Right atrium auricular region (tissue), 2 donors: ENCODE results near the gene KLHL40. TPM values are rescaled to one million over a fixed set of nuclear protein-coding genes. Genes with fewer than 3 reads are reported as not detected.

Source experiments
- DNase-seq: peaks from one replicate; pipeline ENCODE4 v3.0.0-alpha.2; 2019; ENCODE audit warnings: low spot score
- H3K27ac ChIP-seq, 2 donors: fragments of 200-600 bp; sonication (generic); 1 replicate in 1 of 2; 2 replicates in 1 of 2; pipeline ENCODE4 v1.5.1; 2016 to 2019
- H3K27me3 ChIP-seq, 2 donors: fragments of 200-600 bp; sonication (generic); one replicate each; pipeline versions ENCODE4 v1.5.1 to v1.6.0; 2017 to 2019
- H3K36me3 ChIP-seq: fragments of 200-600 bp; sonication (generic); one replicate; pipeline ENCODE4 v1.5.1; 2016
- H3K4me1 ChIP-seq, 2 donors: fragments of 200-600 bp; sonication (generic); one replicate each; pipeline versions ENCODE4 v1.5.1 to v1.6.0; 2017 to 2019
- H3K4me3 ChIP-seq, 2 donors: fragments of 200-600 bp; sonication (generic); 1 replicate in 1 of 2; 2 replicates in 1 of 2; pipeline ENCODE4 v1.5.1; 2017 to 2019; ENCODE audit warnings: mild to moderate bottlenecking in 1 of 2, moderate library complexity in 1 of 2
- H3K9me3 ChIP-seq, 2 donors: fragments of 200-600 bp; sonication (generic); one replicate each; pipeline ENCODE4 v1.5.1; 2019
- total RNA-seq, 2 donors: library from RNA; depleted of rRNA; stranded (reverse); fragments of >200 nt; gene quantifications; one replicate each; pipeline ENCODE4 v1.1.0, GENCODE V29; 2016
- TF ChIP-seq, protein P1 (sequence below), 2 donors: fragments of 200-600 bp; sonication (generic); IDR thresholded peaks; one replicate each; pipeline ENCODE4 v1.5.1; 2019; ENCODE audit warnings: antibody characterized with exemption in 2 of 2

The KLHL40 gene
- total RNA-seq, 2 donors from 2014 or later = 0.15 to 0.63 TPM

DNA sequence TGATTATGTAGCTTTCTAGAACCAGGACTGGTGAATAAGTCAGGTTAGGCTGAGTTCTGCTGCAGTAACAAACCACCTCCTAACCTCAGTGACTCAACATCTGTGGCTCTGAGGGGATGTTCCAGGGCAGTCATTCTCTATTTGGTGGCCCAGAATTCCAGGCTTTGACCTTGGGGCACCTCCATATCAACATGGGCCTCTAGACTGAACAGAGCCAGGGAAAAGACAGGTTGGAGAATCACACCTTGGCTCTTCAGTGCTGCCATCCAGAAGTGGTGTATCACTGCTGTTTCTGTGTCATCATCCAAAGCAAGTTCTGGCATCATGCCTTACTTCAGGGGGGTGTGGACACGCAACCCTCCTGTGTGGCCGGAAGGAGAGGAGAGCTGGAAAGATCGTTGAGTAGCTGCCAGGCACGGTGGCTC is 16.5 kb upstream of the KLHL40 start:
- Histone ChIP-seq H3K4me1 (peaks cover 0 to 29% of the 10 kb centered on the region in 2 donors), H3K4me3 (no peak overlapping the region), H3K9me3 (no peaks in the 10 kb centered on the region), H3K27me3 (no peaks in the 10 kb centered on the region), H3K36me3 (no peaks in the 10 kb centered on the region), H3K27ac (no peak overlapping the region)
- TF ChIP-seq, protein P1, sequence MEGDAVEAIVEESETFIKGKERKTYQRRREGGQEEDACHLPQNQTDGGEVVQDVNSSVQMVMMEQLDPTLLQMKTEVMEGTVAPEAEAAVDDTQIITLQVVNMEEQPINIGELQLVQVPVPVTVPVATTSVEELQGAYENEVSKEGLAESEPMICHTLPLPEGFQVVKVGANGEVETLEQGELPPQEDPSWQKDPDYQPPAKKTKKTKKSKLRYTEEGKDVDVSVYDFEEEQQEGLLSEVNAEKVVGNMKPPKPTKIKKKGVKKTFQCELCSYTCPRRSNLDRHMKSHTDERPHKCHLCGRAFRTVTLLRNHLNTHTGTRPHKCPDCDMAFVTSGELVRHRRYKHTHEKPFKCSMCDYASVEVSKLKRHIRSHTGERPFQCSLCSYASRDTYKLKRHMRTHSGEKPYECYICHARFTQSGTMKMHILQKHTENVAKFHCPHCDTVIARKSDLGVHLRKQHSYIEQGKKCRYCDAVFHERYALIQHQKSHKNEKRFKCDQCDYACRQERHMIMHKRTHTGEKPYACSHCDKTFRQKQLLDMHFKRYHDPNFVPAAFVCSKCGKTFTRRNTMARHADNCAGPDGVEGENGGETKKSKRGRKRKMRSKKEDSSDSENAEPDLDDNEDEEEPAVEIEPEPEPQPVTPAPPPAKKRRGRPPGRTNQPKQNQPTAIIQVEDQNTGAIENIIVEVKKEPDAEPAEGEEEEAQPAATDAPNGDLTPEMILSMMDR (IDR thresholded peaks at IDR 0.05) = no peak
- peak; percentile 59 for DNase-seq

DNA sequence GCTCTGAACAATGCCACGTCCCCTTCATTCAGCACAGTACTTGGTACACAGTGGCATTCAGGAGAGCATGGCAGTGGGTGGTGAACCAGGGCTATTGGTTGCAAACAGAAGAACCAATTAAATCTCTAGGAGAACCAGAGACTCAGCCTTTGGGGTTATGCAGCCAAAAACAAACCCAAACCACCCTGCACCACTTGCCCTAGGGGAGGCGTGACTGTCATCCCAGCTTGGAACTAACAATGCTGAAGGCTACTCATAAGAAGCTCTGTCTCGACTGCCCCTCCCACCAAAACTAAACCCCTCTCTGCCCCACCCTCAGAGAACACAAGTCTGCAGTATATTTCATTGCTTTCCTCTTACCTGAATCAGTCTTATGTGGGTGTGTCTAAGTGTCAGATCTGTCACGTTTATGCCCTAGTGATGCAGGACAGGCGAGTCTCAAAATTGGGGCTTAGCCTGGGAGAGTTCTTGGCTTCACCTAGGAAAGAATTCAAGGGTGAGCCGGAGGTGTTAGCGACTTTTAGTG is 15.2 kb upstream of the KLHL40 start:
- peak; percentile 32 for DNase-seq
- no peak overlapping the region for H3K4me3 ChIP-seq
- H3K4me1 ChIP-seq = peaks cover 0 to 29% of the 10 kb centered on the region in 2 donors

DNA sequence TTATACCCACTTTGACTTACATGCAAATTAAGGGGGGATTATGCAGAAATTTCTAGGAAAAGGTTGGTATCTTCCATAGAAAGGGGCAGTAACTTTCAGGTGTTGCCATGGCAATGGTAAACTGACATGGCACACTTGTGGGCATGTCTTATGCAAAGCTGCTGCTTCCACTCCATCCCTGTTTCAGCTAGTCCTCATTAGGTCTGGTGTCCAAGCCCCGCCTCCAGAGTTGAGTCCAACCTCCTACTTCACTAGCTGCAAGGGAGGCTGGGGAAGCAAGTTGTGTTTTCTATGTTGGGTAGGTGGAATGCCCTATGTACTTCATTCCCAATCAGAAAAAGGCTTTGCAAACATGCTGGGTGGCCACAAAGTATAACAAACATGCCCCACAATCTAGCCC is 14.7 kb upstream of the KLHL40 start:
- peaks cover 0 to 3% of the 10 kb centered on the region in 2 donors for H3K9me3 ChIP-seq
- H3K4me3 ChIP-seq = no peak overlapping the region
- no peaks in the 10 kb centered on the region for H3K36me3 ChIP-seq
- H3K27ac ChIP-seq = no peak overlapping the region
- TF ChIP-seq, protein P1 (IDR thresholded peaks at IDR 0.05) = no peak
- peaks cover 0 to 25% of the 10 kb centered on the region in 2 donors for H3K4me1 ChIP-seq
- no peaks in the 10 kb centered on the region for H3K27me3 ChIP-seq
- no peak for DNase-seq

More for the DNA sequence above, 15.2 kb upstream of the KLHL40 start:
- Histone ChIP-seq H3K9me3 (no peaks in the 10 kb centered on the region), H3K27ac (no peak overlapping the region), H3K36me3 (no peaks in the 10 kb centered on the region), H3K27me3 (no peaks in the 10 kb centered on the region)
- TF ChIP-seq, protein P1 (IDR thresholded peaks at IDR 0.05) = no peak

DNA sequence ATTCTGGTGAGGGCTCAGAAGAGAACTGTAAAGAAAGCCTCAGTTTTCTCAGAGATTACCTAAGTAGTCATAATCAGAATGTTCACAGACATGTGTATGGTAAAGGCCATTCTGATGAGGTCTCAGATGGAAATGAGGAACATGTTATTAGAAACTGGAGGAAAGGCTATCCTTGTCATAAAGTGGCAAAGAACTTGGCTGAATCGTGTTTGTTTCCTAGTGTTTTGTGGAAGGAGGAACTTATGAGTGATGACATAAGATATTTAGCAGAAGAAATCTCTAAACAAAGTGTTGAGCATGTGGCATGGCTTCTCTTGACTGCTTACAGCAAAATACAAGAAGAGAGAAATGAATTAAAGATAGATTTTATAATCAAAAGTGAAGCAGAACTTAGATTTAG is 12.8 kb upstream of the KLHL40 start:
- no peak overlapping the region for H3K4me3 ChIP-seq
- no peaks in the 10 kb centered on the region for H3K27me3 ChIP-seq
- TF ChIP-seq, protein P1 (IDR thresholded peaks at IDR 0.05) = no peak
- H3K4me1 ChIP-seq = peaks cover 0 to 6% of the 10 kb centered on the region in 2 donors
- no peak for DNase-seq
- no peak overlapping the region for H3K27ac ChIP-seq
- H3K36me3 ChIP-seq = no peaks in the 10 kb centered on the region
- H3K9me3 ChIP-seq = peaks cover 0 to 10% of the 10 kb centered on the region in 2 donors

DNA sequence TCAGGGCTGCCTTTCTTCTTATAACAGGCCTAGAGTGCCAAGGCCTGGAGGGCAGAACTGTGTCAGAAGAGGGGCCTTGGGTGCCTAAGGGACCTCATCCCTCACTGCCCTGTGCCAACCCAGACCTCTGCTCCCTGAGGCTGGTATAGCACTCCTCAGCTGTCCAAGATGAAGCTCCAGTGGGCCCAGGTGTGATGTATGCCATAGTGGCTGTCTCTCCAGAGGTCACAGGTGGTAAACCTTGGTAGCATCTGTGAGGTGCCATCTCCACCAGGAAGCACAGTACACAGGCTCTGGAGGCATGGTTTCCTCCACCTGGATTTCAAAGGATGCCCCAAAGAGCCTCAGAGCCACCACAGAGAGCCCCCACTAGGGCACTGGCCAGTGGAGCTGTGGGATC is 12.3 kb upstream of the KLHL40 start:
- Histone ChIP-seq H3K4me3 (no peak overlapping the region), H3K36me3 (no peaks in the 10 kb centered on the region), H3K27ac (no peak overlapping the region), H3K4me1 (peaks cover 0 to under 1% of the 10 kb centered on the region in 2 donors), H3K27me3 (no peaks in the 10 kb centered on the region), H3K9me3 (peaks cover 0 to 10% of the 10 kb centered on the region in 2 donors)
- TF ChIP-seq, protein P1 (IDR thresholded peaks at IDR 0.05) = no peak
- no peak for DNase-seq

DNA sequence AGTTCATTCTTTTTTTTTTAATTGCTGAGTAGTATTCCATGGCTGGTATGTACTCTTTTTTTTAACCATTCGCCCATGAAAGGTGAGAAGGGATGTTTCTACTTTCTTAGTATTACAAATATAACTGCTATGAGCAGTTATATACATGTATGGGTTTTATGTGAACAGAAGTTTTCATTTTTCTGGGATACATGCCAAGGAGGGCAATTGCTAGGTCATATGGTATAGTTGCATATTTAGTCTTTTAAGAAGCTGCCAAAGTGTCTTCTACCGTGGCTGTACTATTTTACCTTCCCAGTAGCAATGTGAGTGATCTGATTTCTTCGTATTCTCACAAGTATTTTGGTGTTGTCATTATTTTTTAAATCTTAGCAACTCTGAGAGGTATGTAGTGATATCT is 11.2 kb upstream of the KLHL40 start:
- H3K27me3 ChIP-seq = no peaks in the 10 kb centered on the region
- H3K27ac ChIP-seq = no peak overlapping the region
- TF ChIP-seq, protein P1 (IDR thresholded peaks at IDR 0.05) = no peak
- H3K9me3 ChIP-seq = peaks cover 0 to 10% of the 10 kb centered on the region in 2 donors
- no peaks in the 10 kb centered on the region for H3K4me1 ChIP-seq
- no peaks in the 10 kb centered on the region for H3K36me3 ChIP-seq
- H3K4me3 ChIP-seq = no peak overlapping the region
- no peak for DNase-seq
